ENCODE results near the gene PKN2.

PKN2 gene

GRCh38 chr1:88647249-88647645, 36.8 kb upstream of the PKN2 start:
- no peak for DNase-seq (ENCODE audit: extremely low spot score)
- POLR2A ChIA-PET, result no interaction called here
- TF ChIP-seq FOXA1 (IDR thresholded peaks at IDR 0.05), result no peak
- no peak for TF ChIP-seq BHLHE40 (IDR thresholded peaks at IDR 0.05; ENCODE audit: borderline replicate concordance)
- no peak for TF ChIP-seq SP1 (IDR thresholded peaks at IDR 0.05)
- TF ChIP-seq FOXM1 (IDR thresholded peaks at IDR 0.05; ENCODE audit: borderline replicate concordance), result no peak
- TF ChIP-seq ELF4 (IDR thresholded peaks at IDR 0.05), result no peak
- TF ChIP-seq TARDBP (IDR thresholded peaks at IDR 0.05), result no peak
- no peak for TF ChIP-seq ZNF384 (IDR thresholded peaks at IDR 0.05)
- no peak for TF ChIP-seq L3MBTL2 (conservative IDR thresholded peaks at IDR 0.05)
- TF ChIP-seq ARNT (IDR thresholded peaks at IDR 0.05), result no peak
- TF ChIP-seq NFRKB (IDR thresholded peaks at IDR 0.05), result no peak
- TF ChIP-seq LEF1 (IDR thresholded peaks at IDR 0.05; ENCODE audit: borderline replicate concordance), result no peak
- TF ChIP-seq SUZ12 (IDR thresholded peaks at IDR 0.05), result no peak
- no peak for TF ChIP-seq HDGF (IDR thresholded peaks at IDR 0.05; ENCODE audit: borderline replicate concordance)
- CTCF ChIA-PET, result no interaction called here

GRCh38 chr1:88647749-88648415, 36.2 kb upstream of the PKN2 start:
- no peak for DNase-seq (ENCODE audit: extremely low spot score)
- TF ChIP-seq L3MBTL2 (conservative IDR thresholded peaks at IDR 0.05) (no peak), SP1 (IDR thresholded peaks at IDR 0.05) (no peak), ARNT (IDR thresholded peaks at IDR 0.05) (no peak), FOXK2 (IDR thresholded peaks at IDR 0.05) (no peak), NFRKB (IDR thresholded peaks at IDR 0.05) (no peak), SUZ12 (IDR thresholded peaks at IDR 0.05) (no peak), ZNF384 (IDR thresholded peaks at IDR 0.05) (no peak), TARDBP (IDR thresholded peaks at IDR 0.05) (no peak), HDGF (IDR thresholded peaks at IDR 0.05; ENCODE audit: borderline replicate concordance) (no peak), BHLHE40 (IDR thresholded peaks at IDR 0.05; ENCODE audit: borderline replicate concordance) (no peak), FOXA1 (IDR thresholded peaks at IDR 0.05) (no peak), PKNOX1 (IDR thresholded peaks at IDR 0.05) (no peak), LEF1 (IDR thresholded peaks at IDR 0.05; ENCODE audit: borderline replicate concordance) (no peak), CTBP1 (IDR thresholded peaks at IDR 0.05; ENCODE audit: borderline replicate concordance) (no peak), ELF4 (IDR thresholded peaks at IDR 0.05) (no peak), FOXM1 (IDR thresholded peaks at IDR 0.05; ENCODE audit: borderline replicate concordance) (no peak)
- ChIA-PET POLR2A (no interaction called here), CTCF (no interaction called here)

- ChIA-PET CTCF (no interaction called here), POLR2A (no interaction called here)
- DNase-seq (ENCODE audit: extremely low spot score), result no peak
- TF ChIP-seq CTBP1 (IDR thresholded peaks at IDR 0.05; ENCODE audit: borderline replicate concordance) (no peak), HDGF (IDR thresholded peaks at IDR 0.05; ENCODE audit: borderline replicate concordance) (no peak), FOXA1 (IDR thresholded peaks at IDR 0.05) (no peak)
These were observed 35.4 kb upstream of the PKN2 start for GRCh38 chr1:88648706-88649105.

GRCh38 chr1:88649932-88650331, 34.1 kb upstream of the PKN2 start:
- TF ChIP-seq FOXK2 (IDR thresholded peaks at IDR 0.05), result no peak
- no peak for TF ChIP-seq SP1 (IDR thresholded peaks at IDR 0.05)
- TF ChIP-seq CTBP1 (IDR thresholded peaks at IDR 0.05; ENCODE audit: borderline replicate concordance), result no peak
- no peak for TF ChIP-seq ELF4 (IDR thresholded peaks at IDR 0.05)
- no peak for TF ChIP-seq ARNT (IDR thresholded peaks at IDR 0.05)
- no peak for TF ChIP-seq HDGF (IDR thresholded peaks at IDR 0.05; ENCODE audit: borderline replicate concordance)
- no peak for TF ChIP-seq SUZ12 (IDR thresholded peaks at IDR 0.05)
- TF ChIP-seq TARDBP (IDR thresholded peaks at IDR 0.05), result no peak
- no peak for TF ChIP-seq FOXM1 (IDR thresholded peaks at IDR 0.05; ENCODE audit: borderline replicate concordance)
- TF ChIP-seq PKNOX1 (IDR thresholded peaks at IDR 0.05), result no peak
- TF ChIP-seq LEF1 (IDR thresholded peaks at IDR 0.05; ENCODE audit: borderline replicate concordance), result no peak
- TF ChIP-seq L3MBTL2 (conservative IDR thresholded peaks at IDR 0.05), result no peak
- no peak for TF ChIP-seq FOXA1 (IDR thresholded peaks at IDR 0.05)
- TF ChIP-seq BHLHE40 (IDR thresholded peaks at IDR 0.05; ENCODE audit: borderline replicate concordance), result no peak
- TF ChIP-seq NFRKB (IDR thresholded peaks at IDR 0.05), result no peak
- no peak for TF ChIP-seq ZNF384 (IDR thresholded peaks at IDR 0.05)
- POLR2A ChIA-PET, result no interaction called here
- CTCF ChIA-PET, result no interaction called here
- no peak for DNase-seq (ENCODE audit: extremely low spot score)

GRCh38 chr1:88650676-88651418, 33.2 kb upstream of the PKN2 start:
- DNase-seq (ENCODE audit: extremely low spot score), result no peak
- TF ChIP-seq LEF1 (IDR thresholded peaks at IDR 0.05; ENCODE audit: borderline replicate concordance), result no peak
- TF ChIP-seq FOXM1 (IDR thresholded peaks at IDR 0.05; ENCODE audit: borderline replicate concordance), result no peak
- TF ChIP-seq ZNF384 (IDR thresholded peaks at IDR 0.05), result no peak
- no peak for TF ChIP-seq HDGF (IDR thresholded peaks at IDR 0.05; ENCODE audit: borderline replicate concordance)
- no peak for TF ChIP-seq SP1 (IDR thresholded peaks at IDR 0.05)
- no peak for TF ChIP-seq TARDBP (IDR thresholded peaks at IDR 0.05)
- TF ChIP-seq ELF4 (IDR thresholded peaks at IDR 0.05), result no peak
- no peak for TF ChIP-seq BHLHE40 (IDR thresholded peaks at IDR 0.05; ENCODE audit: borderline replicate concordance)
- no peak for TF ChIP-seq ARNT (IDR thresholded peaks at IDR 0.05)
- no peak for TF ChIP-seq NFRKB (IDR thresholded peaks at IDR 0.05)
- no peak for TF ChIP-seq FOXA1 (IDR thresholded peaks at IDR 0.05)
- TF ChIP-seq L3MBTL2 (conservative IDR thresholded peaks at IDR 0.05), result no peak
- no peak for TF ChIP-seq FOXK2 (IDR thresholded peaks at IDR 0.05)
- no peak for TF ChIP-seq PKNOX1 (IDR thresholded peaks at IDR 0.05)
- no peak for TF ChIP-seq SUZ12 (IDR thresholded peaks at IDR 0.05)
- TF ChIP-seq CTBP1 (IDR thresholded peaks at IDR 0.05; ENCODE audit: borderline replicate concordance), result no peak
- ChIA-PET POLR2A (no interaction called here), CTCF (no interaction called here)
